Progenitor cell of endocrine pancreas (in vitro differentiated cells): ENCODE data around the gene ZNF385B. TPM values are rescaled to one million over a fixed set of nuclear protein-coding genes. Genes with fewer than 3 reads are reported as not detected.

Experiments used
- DNase-seq: peaks from one replicate; pipeline ENCODE4 v3.0.0; 2021; ENCODE audit warnings: low spot score; ENCODE audit not compliant: unreplicated experiment
- H3K27ac Mint-ChIP-seq: 2 replicates; pipeline ENCODE4 v1.8.0; 2021; ENCODE audit warnings: mild to moderate bottlenecking, moderate library complexity, mixed read lengths
- H3K27me3 Mint-ChIP-seq: 2 replicates; pipeline ENCODE4 v1.8.0; 2021; ENCODE audit warnings: mixed read lengths
- H3K36me3 Mint-ChIP-seq: 2 replicates; pipeline ENCODE4 v1.8.0; 2022; ENCODE audit warnings: mixed read lengths; ENCODE audit not compliant: insufficient read depth
- H3K4me1 Mint-ChIP-seq: 2 replicates; pipeline ENCODE4 v1.8.0; 2021; ENCODE audit warnings: low read depth, mixed read lengths
- H3K4me3 Mint-ChIP-seq: 2 replicates; pipeline ENCODE4 v1.8.0; 2021; ENCODE audit warnings: low read depth, mild to moderate bottlenecking, moderate library complexity, mixed read lengths
- H3K9me3 Mint-ChIP-seq: 2 replicates; pipeline ENCODE4 v1.8.0; 2021; ENCODE audit warnings: low read depth, mixed read lengths
- total RNA-seq: library from RNA; stranded (reverse); gene quantifications from 2 replicates; pipeline ENCODE4 v1.2.1, GENCODE V29; 2021
- TF ChIP-seq, protein P1 (sequence below): fragments of 200-600 bp; sonication (generic); IDR thresholded peaks from one replicate; pipeline ENCODE4 v1.5.0; 2021; ENCODE audit warnings: antibody characterized with exemption, mild to moderate bottlenecking; ENCODE audit not compliant: unreplicated experiment

ZNF385B gene
- total RNA-seq, 1 donor from 2014 or later = 4.9 TPM

- H3K4me1 Mint-ChIP-seq = no peaks in the 10 kb centered on the region
- no peaks in the 10 kb centered on the region for H3K27me3 Mint-ChIP-seq
- no peaks in the 10 kb centered on the region for H3K36me3 Mint-ChIP-seq
- TF ChIP-seq, protein P1, sequence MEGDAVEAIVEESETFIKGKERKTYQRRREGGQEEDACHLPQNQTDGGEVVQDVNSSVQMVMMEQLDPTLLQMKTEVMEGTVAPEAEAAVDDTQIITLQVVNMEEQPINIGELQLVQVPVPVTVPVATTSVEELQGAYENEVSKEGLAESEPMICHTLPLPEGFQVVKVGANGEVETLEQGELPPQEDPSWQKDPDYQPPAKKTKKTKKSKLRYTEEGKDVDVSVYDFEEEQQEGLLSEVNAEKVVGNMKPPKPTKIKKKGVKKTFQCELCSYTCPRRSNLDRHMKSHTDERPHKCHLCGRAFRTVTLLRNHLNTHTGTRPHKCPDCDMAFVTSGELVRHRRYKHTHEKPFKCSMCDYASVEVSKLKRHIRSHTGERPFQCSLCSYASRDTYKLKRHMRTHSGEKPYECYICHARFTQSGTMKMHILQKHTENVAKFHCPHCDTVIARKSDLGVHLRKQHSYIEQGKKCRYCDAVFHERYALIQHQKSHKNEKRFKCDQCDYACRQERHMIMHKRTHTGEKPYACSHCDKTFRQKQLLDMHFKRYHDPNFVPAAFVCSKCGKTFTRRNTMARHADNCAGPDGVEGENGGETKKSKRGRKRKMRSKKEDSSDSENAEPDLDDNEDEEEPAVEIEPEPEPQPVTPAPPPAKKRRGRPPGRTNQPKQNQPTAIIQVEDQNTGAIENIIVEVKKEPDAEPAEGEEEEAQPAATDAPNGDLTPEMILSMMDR = no peak
- no peak overlapping the region for H3K4me3 Mint-ChIP-seq
- no peak overlapping the region for H3K27ac Mint-ChIP-seq
- peaks cover 4% of the 10 kb centered on the region for H3K9me3 Mint-ChIP-seq
- no peak for DNase-seq
Measured at GRCh38 chr2:179605341-179605740, 256.1 kb downstream of the ZNF385B start.

- H3K9me3 Mint-ChIP-seq = no peaks in the 10 kb centered on the region
- no peaks in the 10 kb centered on the region for H3K4me1 Mint-ChIP-seq
- H3K27ac Mint-ChIP-seq = no peak overlapping the region
- TF ChIP-seq, protein P1 = no peak
- DNase-seq = no peak
- H3K27me3 Mint-ChIP-seq = no peaks in the 10 kb centered on the region
- no peaks in the 10 kb centered on the region for H3K36me3 Mint-ChIP-seq
- no peak overlapping the region for H3K4me3 Mint-ChIP-seq
Measured at GRCh38 chr2:179604598-179604997, 256.8 kb downstream of the ZNF385B start.

DNA sequence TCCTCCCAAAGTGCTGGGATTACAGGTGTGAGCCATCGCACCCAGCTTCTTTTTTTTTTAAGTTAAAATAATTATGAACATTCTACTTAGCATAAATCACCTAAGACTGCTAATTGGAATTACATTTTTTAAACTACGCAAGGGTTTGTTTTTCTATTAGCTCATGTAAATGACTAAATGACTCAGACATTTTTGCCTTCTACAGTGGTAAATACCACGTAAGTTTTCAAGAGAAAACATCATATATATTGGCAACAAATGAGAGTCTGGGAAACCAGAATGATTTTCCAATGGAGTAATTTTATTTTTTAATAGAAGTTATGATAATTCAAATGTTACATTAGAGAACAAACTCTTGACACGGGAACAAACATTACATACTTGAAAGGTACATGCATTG, 259.0 kb downstream of the ZNF385B start:
- Mint-ChIP-seq H3K27ac (no peak overlapping the region), H3K4me1 (no peaks in the 10 kb centered on the region), H3K36me3 (no peaks in the 10 kb centered on the region), H3K4me3 (no peak overlapping the region), H3K9me3 (no peaks in the 10 kb centered on the region), H3K27me3 (no peaks in the 10 kb centered on the region)
- DNase-seq = no peak
- TF ChIP-seq, protein P1 = no peak

DNA sequence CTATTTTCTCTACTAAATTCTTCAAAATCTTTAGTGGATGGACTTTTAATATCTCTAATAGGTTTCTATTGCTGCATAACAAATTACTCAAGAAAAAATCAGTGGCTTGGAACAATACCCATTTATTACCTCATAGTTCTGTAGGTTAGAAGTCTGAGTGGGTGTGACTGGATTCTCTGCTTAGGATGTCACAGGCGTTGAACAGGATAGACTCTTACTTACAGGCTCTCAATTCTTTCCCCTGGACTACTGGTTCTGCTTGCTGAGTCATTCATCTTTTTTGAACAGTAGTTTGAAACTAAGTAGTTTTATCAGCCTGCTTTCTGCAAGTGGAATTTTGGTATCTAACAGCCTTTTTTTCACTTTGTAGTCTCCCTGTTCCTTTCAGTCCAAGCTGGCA, 265.4 kb downstream of the ZNF385B start:
- Mint-ChIP-seq H3K36me3 (no peaks in the 10 kb centered on the region), H3K4me3 (no peak overlapping the region), H3K27me3 (no peaks in the 10 kb centered on the region), H3K4me1 (no peaks in the 10 kb centered on the region), H3K9me3 (peaks cover 5% of the 10 kb centered on the region), H3K27ac (no peak overlapping the region)
- no peak for DNase-seq
- TF ChIP-seq, protein P1 = no peak

- no peaks in the 10 kb centered on the region for H3K4me1 Mint-ChIP-seq
- peaks cover 5% of the 10 kb centered on the region for H3K9me3 Mint-ChIP-seq
- no peaks in the 10 kb centered on the region for H3K27me3 Mint-ChIP-seq
- TF ChIP-seq, protein P1 = no peak
- H3K4me3 Mint-ChIP-seq = no peak overlapping the region
- no peaks in the 10 kb centered on the region for H3K36me3 Mint-ChIP-seq
- no peak for DNase-seq
- no peak overlapping the region for H3K27ac Mint-ChIP-seq
Measured at GRCh38 chr2:179595284-179595683, 266.1 kb downstream of the ZNF385B start.
